ENCODE measurements around the gene MTFR1L. TPM values are rescaled to one million over a fixed set of nuclear protein-coding genes. Genes with fewer than 3 reads are reported as not detected.

MTFR1L gene
- total RNA-seq, 1 donor from 2014 or later = 15.0 TPM

DNA sequence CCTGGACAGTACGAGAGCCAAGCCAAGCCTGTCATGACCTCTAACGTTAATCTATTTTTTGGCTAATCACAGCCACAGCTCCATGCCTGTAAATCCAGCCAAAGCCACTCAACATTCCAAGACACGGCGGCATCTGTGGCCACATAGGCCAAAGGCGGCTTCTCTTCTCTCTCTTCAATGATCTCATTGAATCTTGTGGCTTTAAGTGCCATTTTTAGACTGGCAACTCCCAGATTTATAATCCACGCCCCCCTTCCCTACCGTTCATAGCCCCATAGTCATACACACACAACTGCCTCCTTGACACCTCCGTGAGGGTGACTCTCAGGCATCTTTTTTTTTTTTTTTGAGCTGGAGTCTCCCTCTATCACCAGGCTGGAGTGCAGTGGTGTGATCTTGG is 25.4 kb upstream of the MTFR1L start:
- Histone ChIP-seq H3K4me3 (ENCODE audit: low read depth, low read length) (no peak overlapping the region), H3K36me3 (ENCODE audit: control insufficient read depth, insufficient read depth, low read length) (no peaks in the 10 kb centered on the region), H3K27me3 (ENCODE audit: control insufficient read depth, insufficient read depth, low read length) (peaks cover 4% of the 10 kb centered on the region)
- no peak for DNase-seq (ENCODE audit: low read depth)
- TF ChIP-seq, protein P1, sequence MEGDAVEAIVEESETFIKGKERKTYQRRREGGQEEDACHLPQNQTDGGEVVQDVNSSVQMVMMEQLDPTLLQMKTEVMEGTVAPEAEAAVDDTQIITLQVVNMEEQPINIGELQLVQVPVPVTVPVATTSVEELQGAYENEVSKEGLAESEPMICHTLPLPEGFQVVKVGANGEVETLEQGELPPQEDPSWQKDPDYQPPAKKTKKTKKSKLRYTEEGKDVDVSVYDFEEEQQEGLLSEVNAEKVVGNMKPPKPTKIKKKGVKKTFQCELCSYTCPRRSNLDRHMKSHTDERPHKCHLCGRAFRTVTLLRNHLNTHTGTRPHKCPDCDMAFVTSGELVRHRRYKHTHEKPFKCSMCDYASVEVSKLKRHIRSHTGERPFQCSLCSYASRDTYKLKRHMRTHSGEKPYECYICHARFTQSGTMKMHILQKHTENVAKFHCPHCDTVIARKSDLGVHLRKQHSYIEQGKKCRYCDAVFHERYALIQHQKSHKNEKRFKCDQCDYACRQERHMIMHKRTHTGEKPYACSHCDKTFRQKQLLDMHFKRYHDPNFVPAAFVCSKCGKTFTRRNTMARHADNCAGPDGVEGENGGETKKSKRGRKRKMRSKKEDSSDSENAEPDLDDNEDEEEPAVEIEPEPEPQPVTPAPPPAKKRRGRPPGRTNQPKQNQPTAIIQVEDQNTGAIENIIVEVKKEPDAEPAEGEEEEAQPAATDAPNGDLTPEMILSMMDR (IDR thresholded peaks at IDR 0.05; ENCODE audit: insufficient read depth, low read length, severe bottlenecking) = no peak
- no peak for FAIRE-seq

DNA sequence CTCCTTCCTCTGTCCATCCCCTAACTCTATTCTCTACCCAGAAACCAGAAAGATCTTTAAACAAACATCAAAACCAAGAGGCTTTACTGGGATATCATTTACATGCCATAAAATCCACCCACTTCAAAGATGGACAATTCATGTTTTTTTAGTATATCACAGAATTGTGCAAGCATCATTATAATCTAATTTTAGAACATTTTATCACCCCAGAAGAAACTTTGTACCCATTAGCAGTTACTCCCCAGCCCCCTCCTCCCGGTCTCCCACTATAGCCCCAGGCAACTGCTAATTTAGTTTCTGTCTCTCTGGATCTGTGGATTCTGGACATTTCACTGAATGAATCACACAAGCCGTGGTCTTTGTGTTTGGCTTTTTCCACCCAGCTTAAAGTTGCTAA is 24.5 kb upstream of the MTFR1L start:
- H3K27me3 ChIP-seq (ENCODE audit: control insufficient read depth, insufficient read depth, low read length) = peaks cover 4% of the 10 kb centered on the region
- TF ChIP-seq, protein P1 (IDR thresholded peaks at IDR 0.05; ENCODE audit: insufficient read depth, low read length, severe bottlenecking) = no peak

DNA sequence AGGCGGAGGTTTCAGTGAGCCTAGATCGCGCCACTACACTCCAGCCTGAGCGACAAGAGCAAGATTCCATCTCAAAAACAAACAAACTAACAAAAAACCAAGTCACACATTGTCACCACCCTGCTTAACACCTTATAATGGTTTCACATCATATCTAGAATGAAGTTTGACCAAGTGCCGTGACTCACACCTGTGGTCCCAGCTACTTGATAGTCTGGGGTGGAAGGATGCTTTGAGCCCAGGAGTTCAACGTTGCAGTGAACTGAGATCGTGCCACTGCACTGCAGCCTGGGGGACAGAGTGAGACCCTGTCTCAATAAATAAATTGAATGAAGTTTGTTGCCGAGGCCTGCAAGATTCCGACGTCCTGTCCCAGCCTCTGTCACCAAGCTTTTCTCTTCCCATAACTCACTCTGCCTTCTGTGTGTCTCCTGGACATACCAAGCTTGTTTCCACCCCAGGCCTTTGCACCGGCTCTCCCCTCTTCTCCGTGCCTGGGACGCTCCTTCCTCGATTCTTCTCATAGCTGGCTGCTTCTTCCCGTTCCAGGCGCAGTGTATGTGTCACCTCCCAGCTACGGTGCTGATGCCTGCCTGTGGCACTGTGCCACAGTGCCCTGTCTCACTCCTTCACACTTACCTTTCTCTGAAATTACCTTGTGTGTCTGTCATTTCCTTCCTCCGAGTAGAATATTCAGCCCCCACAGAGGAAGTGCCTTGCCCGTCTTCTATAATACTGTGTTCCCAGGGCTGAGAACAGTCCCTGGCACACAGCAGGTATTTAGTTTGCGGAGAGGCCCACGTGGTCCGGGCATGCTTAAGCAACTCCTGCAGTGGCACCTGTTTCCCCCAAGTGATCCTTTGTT is 23.6 kb upstream of the MTFR1L start:
- FAIRE-seq (peak; percentile 18), DNase-seq (ENCODE audit: low read depth) (peak; percentile 68)
- Histone ChIP-seq H3K36me3 (ENCODE audit: control insufficient read depth, insufficient read depth, low read length) (no peaks in the 10 kb centered on the region), H3K27me3 (ENCODE audit: control insufficient read depth, insufficient read depth, low read length) (peaks cover 4% of the 10 kb centered on the region), H3K4me3 (ENCODE audit: low read depth, low read length) (no peak overlapping the region)
- TF ChIP-seq, protein P1 (IDR thresholded peaks at IDR 0.05; ENCODE audit: insufficient read depth, low read length, severe bottlenecking) = no peak

More for the DNA sequence above, 24.5 kb upstream of the MTFR1L start:
- H3K36me3 ChIP-seq (ENCODE audit: control insufficient read depth, insufficient read depth, low read length) = no peaks in the 10 kb centered on the region
- FAIRE-seq (no peak), DNase-seq (ENCODE audit: low read depth) (no peak)
- H3K4me3 ChIP-seq (ENCODE audit: low read depth, low read length) = no peak overlapping the region

DNA sequence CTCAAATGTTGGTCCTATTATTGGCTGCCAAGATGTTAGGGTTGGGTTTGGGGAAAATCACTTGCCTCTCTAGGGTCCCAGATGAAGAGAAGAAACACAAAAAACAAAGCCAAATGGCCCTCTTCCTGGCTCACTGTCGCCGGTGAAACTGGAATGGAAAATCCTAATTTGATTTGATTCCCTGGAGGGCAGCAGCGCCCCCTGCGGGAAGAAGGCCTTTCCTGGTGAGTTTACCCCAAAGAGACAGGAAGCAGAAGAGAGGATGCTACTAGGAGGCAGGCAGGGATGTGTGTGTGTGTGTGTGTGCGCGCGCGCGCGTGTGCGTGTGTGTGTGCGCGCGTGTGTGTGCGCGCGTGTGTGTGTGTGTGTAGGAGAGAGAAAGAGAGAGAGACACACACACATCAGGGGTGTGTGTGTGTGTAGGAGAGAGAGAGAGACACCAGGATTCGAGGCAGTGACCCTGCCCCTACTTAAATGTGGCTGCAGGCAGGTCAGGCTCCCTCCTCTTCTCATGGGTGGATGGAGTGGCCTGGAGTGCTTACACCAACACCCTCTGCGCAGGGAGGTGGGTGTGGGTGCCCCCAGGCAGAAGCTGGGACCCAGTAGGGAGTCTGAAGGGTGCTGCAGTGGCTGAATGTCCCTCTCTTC is 22.8 kb upstream of the MTFR1L start:
- peaks cover 1% of the 10 kb centered on the region for H3K27me3 ChIP-seq (ENCODE audit: control insufficient read depth, insufficient read depth, low read length)
- no peak for FAIRE-seq
- TF ChIP-seq, protein P1 (IDR thresholded peaks at IDR 0.05; ENCODE audit: insufficient read depth, low read length, severe bottlenecking) = peak; percentile 90
- peak; percentile 63 for DNase-seq (ENCODE audit: low read depth)
- no peaks in the 10 kb centered on the region for H3K36me3 ChIP-seq (ENCODE audit: control insufficient read depth, insufficient read depth, low read length)
- H3K4me3 ChIP-seq (ENCODE audit: low read depth, low read length) = no peak overlapping the region

DNA sequence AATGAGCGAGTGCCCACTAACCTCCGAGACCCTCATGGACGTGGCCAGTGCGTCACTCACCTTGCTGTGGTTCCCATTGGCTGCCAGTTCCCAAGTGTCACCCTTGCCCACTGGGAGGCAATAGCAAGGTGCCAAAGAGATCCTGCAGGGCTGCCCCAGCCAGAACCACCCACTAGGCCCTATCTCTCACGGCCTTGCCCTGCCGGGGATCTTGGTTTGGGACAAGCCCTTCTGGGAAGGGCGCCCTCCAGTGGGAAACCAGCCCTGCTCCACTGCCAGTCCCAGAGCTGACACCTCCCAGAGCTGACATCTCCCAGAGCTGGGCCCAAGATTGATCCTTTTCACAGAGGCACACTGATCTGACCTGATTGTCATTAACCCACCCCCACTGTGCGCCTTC is 21.8 kb upstream of the MTFR1L start:
- Histone ChIP-seq H3K36me3 (ENCODE audit: control insufficient read depth, insufficient read depth, low read length) (no peaks in the 10 kb centered on the region), H3K27me3 (ENCODE audit: control insufficient read depth, insufficient read depth, low read length) (peaks cover 1% of the 10 kb centered on the region), H3K4me3 (ENCODE audit: low read depth, low read length) (no peak overlapping the region)
- FAIRE-seq = peak; percentile 50
- DNase-seq (ENCODE audit: low read depth) = peak; percentile 11
- TF ChIP-seq, protein P1 (IDR thresholded peaks at IDR 0.05; ENCODE audit: insufficient read depth, low read length, severe bottlenecking) = peak; percentile 79

Measured in bronchial epithelial cell (primary cell).